A172 (cell line): ENCODE results near the gene COA4. TPM values are rescaled to one million over a fixed set of nuclear protein-coding genes. Genes with fewer than 3 reads are reported as not detected.

Source experiments
- DNase-seq: peaks from one replicate; pipeline ENCODE4 v3.0.0-alpha.2; 2015; ENCODE audit warnings: low spot score
- total RNA-seq: library from RNA; depleted of rRNA; stranded (reverse); fragments of >200 nt; shearing (Covaris generic); gene quantifications from 2 replicates; pipeline ENCODE4 v1.2.3, GENCODE V29; 2014; rRNA removed

The COA4 gene
- total RNA-seq = 126 and 133 TPM in 2 replicates

GRCh38 chr11:73876424-73877310, at the start of gene COA4, which contains the start of gene PAAF1:
COA4 (minus strand) TSS chr11:73876846; CDS start chr11:73873378, 3,468 bp downstream.
PAAF1 (plus strand) TSS chr11:73876999; CDS start chr11:73877022, 23 bp downstream.
- DNase-seq = peak; percentile 94

GRCh38 chr11:73921180-73921579, 44.5 kb upstream of the COA4 start:
- no peak for DNase-seq

GRCh38 chr11:73916435-73916834, 39.8 kb upstream of the COA4 start:
- DNase-seq = peak; percentile 33

- no peak for DNase-seq
Observed at GRCh38 chr11:73914284-73914683, 37.6 kb upstream of the COA4 start.

- no peak for DNase-seq
Observed at GRCh38 chr11:73913472-73913871, 36.8 kb upstream of the COA4 start.

GRCh38 chr11:73912026-73912425, 35.4 kb upstream of the COA4 start:
- no peak for DNase-seq

GRCh38 chr11:73907191-73907590, 30.5 kb upstream of the COA4 start:
- DNase-seq = peak; percentile 74

- no peak for DNase-seq
Observed at GRCh38 chr11:73902303-73902702, 25.7 kb upstream of the COA4 start.

GRCh38 chr11:73894725-73895335, 18.2 kb upstream of the COA4 start:
- no peak for DNase-seq

- DNase-seq = no peak
Observed at GRCh38 chr11:73893041-73893440, 16.4 kb upstream of the COA4 start.

GRCh38 chr11:73889536-73889935, 12.9 kb upstream of the COA4 start:
- no peak for DNase-seq

GRCh38 chr11:73889019-73889418, 12.4 kb upstream of the COA4 start:
- no peak for DNase-seq

- DNase-seq = no peak
Observed at GRCh38 chr11:73888244-73888643, 11.6 kb upstream of the COA4 start.

GRCh38 chr11:73883856-73884255, 7.2 kb upstream of the COA4 start:
- no peak for DNase-seq

GRCh38 chr11:73880449-73880848, 3.8 kb upstream of the COA4 start:
- DNase-seq = peak; percentile 22

- no peak for DNase-seq
Observed at GRCh38 chr11:73878771-73879170, 2.1 kb upstream of the COA4 start.

GRCh38 chr11:73875840-73876239, 806 bp downstream of the COA4 start:
- DNase-seq = no peak

- DNase-seq = no peak
Observed at GRCh38 chr11:73875380-73875779, 1.3 kb downstream of the COA4 start.

- no peak for DNase-seq
Observed at GRCh38 chr11:73872749-73873357, 3.8 kb downstream of the COA4 start.

- no peak for DNase-seq
Observed at GRCh38 chr11:73870261-73870660, 6.4 kb downstream of the COA4 start.

GRCh38 chr11:73869332-73869949, 7.2 kb downstream of the COA4 start:
- no peak for DNase-seq

- DNase-seq = peak; percentile 98
Observed at GRCh38 chr11:73866586-73866996, 10.1 kb downstream of the COA4 start.
